ENCODE measurements around the gene WDR59. TPM values are rescaled to one million over a fixed set of nuclear protein-coding genes. Genes with fewer than 3 reads are reported as not detected.

WDR59 gene
- total RNA-seq, 4 donors from 2014 or later: 12.9 to 31.3 (median 19.5) TPM

DNA sequence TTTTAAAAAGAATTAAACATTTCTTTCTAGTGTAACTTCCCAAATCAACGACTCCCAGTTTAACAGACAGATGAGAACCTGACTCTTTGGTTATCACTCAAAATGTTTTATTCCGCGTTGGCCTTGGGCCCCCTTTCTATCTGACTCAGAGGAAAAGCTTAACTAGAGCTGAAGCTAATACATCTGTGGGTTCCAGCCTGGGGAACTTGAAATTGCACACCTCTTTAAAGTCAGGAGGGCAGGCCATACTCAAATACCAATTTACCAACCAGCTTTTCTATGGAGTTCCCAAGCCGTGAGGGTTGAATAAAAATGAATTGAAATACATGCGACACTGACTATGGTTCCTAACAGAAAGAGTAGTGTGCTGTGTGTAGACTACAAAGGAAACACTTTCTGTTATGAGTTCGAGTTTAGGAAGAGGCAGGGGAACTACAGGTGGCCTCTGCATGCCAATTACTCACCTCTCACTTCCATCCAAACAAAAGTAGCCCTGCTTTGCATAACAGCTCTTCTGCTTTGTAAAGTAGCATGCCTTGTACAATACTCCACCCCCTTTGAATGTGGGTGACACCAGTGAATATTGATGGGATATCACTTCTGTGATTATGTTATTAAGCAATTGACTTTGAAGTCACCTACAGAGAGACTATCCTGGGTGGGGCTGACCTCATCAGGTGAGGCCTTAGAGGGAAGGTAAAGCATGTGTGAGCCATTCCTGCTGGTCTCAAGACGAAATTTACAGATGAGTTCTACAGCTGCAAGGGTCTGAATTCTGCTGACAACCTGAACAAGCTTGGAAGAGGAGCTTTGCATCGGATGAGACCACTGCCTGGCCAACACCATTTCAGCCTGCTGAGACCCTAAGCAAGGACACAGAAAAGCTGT lies 92.1 kb downstream of the WDR59 start:
- TF ChIP-seq, protein P1, sequence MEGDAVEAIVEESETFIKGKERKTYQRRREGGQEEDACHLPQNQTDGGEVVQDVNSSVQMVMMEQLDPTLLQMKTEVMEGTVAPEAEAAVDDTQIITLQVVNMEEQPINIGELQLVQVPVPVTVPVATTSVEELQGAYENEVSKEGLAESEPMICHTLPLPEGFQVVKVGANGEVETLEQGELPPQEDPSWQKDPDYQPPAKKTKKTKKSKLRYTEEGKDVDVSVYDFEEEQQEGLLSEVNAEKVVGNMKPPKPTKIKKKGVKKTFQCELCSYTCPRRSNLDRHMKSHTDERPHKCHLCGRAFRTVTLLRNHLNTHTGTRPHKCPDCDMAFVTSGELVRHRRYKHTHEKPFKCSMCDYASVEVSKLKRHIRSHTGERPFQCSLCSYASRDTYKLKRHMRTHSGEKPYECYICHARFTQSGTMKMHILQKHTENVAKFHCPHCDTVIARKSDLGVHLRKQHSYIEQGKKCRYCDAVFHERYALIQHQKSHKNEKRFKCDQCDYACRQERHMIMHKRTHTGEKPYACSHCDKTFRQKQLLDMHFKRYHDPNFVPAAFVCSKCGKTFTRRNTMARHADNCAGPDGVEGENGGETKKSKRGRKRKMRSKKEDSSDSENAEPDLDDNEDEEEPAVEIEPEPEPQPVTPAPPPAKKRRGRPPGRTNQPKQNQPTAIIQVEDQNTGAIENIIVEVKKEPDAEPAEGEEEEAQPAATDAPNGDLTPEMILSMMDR (IDR thresholded peaks at IDR 0.05 in 4 of 5, conservative IDR thresholded peaks at IDR 0.05 in 1 of 5): no peak
- TF ChIP-seq POLR2A (IDR thresholded peaks at IDR 0.05): no peak
- Histone ChIP-seq H3K36me3 (peaks cover 0 to 60% of the 10 kb centered on the region in 2 donors), H3K4me1 (no peaks in the 10 kb centered on the region), H3K27ac (no peak overlapping the region), H3K4me3 (no peak overlapping the region), H3K27me3 (no peaks in the 10 kb centered on the region), H3K9me3 (no peaks in the 10 kb centered on the region)
- DNase-seq (no peak), ATAC-seq (no peak)
- in situ Hi-C loops (cut with MboI; ENCODE audit: low sequenced_read_pairs in 4 of 4): no loop called here
- intact Hi-C loops (cut with DNase I; ENCODE audit: low total_unique reads): no loop called here

DNA sequence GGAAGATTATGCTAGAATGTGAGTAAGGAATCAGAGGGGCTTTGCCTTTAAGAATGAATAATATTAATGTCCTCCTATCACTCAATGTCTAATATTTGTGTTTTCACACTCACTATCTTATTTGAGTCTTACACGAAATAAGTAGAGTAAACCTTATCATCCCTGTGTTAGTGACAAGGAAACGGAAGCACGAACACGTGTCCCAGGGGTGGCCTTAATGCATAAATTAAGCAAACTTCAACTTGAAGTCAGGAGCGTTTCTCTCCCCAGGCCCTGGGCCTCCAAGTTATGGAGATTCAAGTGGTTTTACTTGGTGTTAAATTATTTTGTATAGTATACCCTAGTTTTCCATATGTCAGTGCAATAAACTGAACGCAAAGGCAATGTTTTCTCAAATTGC lies 96.0 kb downstream of the WDR59 start:
- TF ChIP-seq POLR2A (IDR thresholded peaks at IDR 0.05): no peak
- TF ChIP-seq, protein P1 (IDR thresholded peaks at IDR 0.05 in 4 of 5, conservative IDR thresholded peaks at IDR 0.05 in 1 of 5): no peak
- intact Hi-C loops (cut with DNase I; ENCODE audit: low total_unique reads) (no loop called here), in situ Hi-C loops (cut with MboI; ENCODE audit: low sequenced_read_pairs in 4 of 4) (no loop called here)
- no peak overlapping the region for H3K4me3 ChIP-seq
- peaks cover 0 to 93% of the 10 kb centered on the region in 2 donors for H3K36me3 ChIP-seq
- no peak overlapping the region for H3K27ac ChIP-seq
- H3K4me1 ChIP-seq: no peaks in the 10 kb centered on the region
- DNase-seq (no peak), ATAC-seq (no peak)
- H3K27me3 ChIP-seq: no peaks in the 10 kb centered on the region
- no peaks in the 10 kb centered on the region for H3K9me3 ChIP-seq

DNA sequence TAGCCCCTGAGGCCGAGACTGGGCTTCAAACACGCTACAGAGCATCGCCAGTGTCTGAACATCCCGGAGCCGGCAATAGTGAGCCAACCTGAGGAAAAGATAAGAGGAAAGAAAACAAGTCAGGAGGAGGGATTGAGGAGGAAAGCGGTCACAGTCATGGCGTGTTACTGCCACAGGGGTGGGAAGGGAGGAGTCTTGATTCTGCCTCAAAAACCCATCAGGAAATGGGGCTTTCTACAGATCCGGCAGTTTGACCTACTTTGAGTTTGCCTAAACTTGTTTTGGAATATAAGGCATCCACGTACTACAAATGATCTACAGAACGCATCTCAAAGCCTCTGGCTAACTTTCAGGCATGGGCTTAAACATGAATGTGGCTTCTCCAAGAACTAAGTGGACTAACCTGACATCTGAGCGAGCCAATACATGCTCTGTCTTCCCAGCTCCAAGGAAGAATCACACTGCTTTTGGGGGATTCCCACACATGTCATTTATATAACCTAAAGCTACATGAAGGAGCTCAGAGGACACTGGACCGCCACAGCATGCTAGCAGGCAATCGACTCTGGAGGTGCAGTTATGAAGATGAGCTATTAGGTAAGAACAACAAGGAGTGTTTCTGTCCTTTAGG lies 96.6 kb downstream of the WDR59 start:
- H3K4me1 ChIP-seq: no peaks in the 10 kb centered on the region
- H3K4me3 ChIP-seq: no peak overlapping the region
- ATAC-seq (no peak), DNase-seq (no peak)
- intact Hi-C loops (cut with DNase I; ENCODE audit: low total_unique reads): no loop called here
- no peaks in the 10 kb centered on the region for H3K27me3 ChIP-seq
- in situ Hi-C loops (cut with MboI; ENCODE audit: low sequenced_read_pairs in 4 of 4): no loop called here
- no peaks in the 10 kb centered on the region for H3K9me3 ChIP-seq
- H3K36me3 ChIP-seq: peaks cover 0 to 93% of the 10 kb centered on the region in 2 donors
- TF ChIP-seq POLR2A (IDR thresholded peaks at IDR 0.05): no peak
- TF ChIP-seq, protein P1 (IDR thresholded peaks at IDR 0.05 in 4 of 5, conservative IDR thresholded peaks at IDR 0.05 in 1 of 5): no peak
- H3K27ac ChIP-seq: no peak overlapping the region

GRCh38 chr16:74887084-74887483 lies 97.8 kb downstream of the WDR59 start:
- Histone ChIP-seq H3K4me3 (no peak overlapping the region), H3K9me3 (no peaks in the 10 kb centered on the region), H3K27me3 (no peaks in the 10 kb centered on the region), H3K4me1 (no peaks in the 10 kb centered on the region), H3K36me3 (peaks cover 0 to 82% of the 10 kb centered on the region in 2 donors), H3K27ac (no peak overlapping the region)
- intact Hi-C loops (cut with DNase I; ENCODE audit: low total_unique reads) (no loop called here), in situ Hi-C loops (cut with MboI; ENCODE audit: low sequenced_read_pairs in 4 of 4) (no loop called here)
- ATAC-seq (no peak), DNase-seq (no peak)
- TF ChIP-seq, protein P1 (IDR thresholded peaks at IDR 0.05 in 4 of 5, conservative IDR thresholded peaks at IDR 0.05 in 1 of 5): no peak
- no peak for TF ChIP-seq POLR2A (IDR thresholded peaks at IDR 0.05)

Data from gastrocnemius medialis (tissue), 4 donors.